ENCODE measurements around the gene MME. TPM values are rescaled to one million over a fixed set of nuclear protein-coding genes. Genes with fewer than 3 reads are reported as not detected.

Gene MME
- total and polyA plus RNA-seq, 2 of the 8 experiments (the other 6 are each of a cell fraction or from before 2014, with no cell fraction given) = 5.0 to 39.6 TPM

DNA sequence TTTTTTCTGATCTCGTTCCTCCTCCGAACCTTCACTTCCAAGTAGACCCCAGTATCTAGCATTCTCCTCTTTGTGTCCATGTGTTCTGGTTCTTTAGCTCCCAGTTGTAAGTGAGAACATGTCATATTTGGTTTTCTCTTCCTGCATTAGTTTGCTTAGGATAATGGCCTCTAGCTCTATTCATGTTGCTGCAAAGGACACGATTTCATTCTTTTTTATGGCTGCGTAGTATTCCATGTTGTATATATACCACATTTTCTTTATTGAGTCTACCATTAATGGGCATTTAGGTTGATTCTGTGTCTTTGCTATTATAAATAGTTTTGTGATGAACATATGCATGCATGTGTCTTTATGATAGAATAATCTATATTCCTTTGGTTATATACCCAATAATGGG, 30.2 kb upstream of the MME start:
- no peaks in the 10 kb centered on the region for H3K4me1 ChIP-seq (replicated peaks in 1 of 4; ENCODE audit: control insufficient read depth in 3 of 4, insufficient read depth in 4 of 4, low read length in 3 of 4)
- H3K79me1 ChIP-seq (ENCODE audit: low read depth, low read length) = no peaks in the 10 kb centered on the region
- no peak overlapping the region for H4K8ac ChIP-seq (ENCODE audit: extremely low read depth, insufficient read depth, low read length)
- H3K23ac ChIP-seq (ENCODE audit: insufficient read length) = no peak overlapping the region
- no peak overlapping the region for H3K14ac ChIP-seq (ENCODE audit: insufficient read length)
- no peaks in the 10 kb centered on the region for H4K20me1 ChIP-seq (replicated peaks in 1 of 2; ENCODE audit: control insufficient read depth in 1 of 2, insufficient read depth in 2 of 2, low read length in 2 of 2)
- H3K36me3 ChIP-seq (ENCODE audit: control insufficient read depth in 2 of 4, insufficient read depth in 4 of 4, low read length in 3 of 4) = peaks cover 0 to 3% (median 0%) of the 10 kb centered on the region in 4 experiments; a peak in 1 of 8 replicates
- no peak overlapping the region for H2BK5ac ChIP-seq (ENCODE audit: low read depth, low read length)
- no peaks in the 10 kb centered on the region for H3K27me3 ChIP-seq (replicated peaks in 1 of 4; ENCODE audit: control insufficient read depth in 3 of 4, extremely low read depth in 1 of 4, insufficient read depth in 3 of 4, low read length in 3 of 4)
- no peak overlapping the region for H3K27ac ChIP-seq (ENCODE audit: low read depth, low read length)
- no peak for FAIRE-seq
- no peak overlapping the region for H2BK12ac ChIP-seq (ENCODE audit: low read depth, low read length)
- H3K56ac ChIP-seq (replicated peaks; ENCODE audit: insufficient read length, low read depth, low read length) = no peak overlapping the region
- H3K4ac ChIP-seq (replicated peaks; ENCODE audit: insufficient read length, low read depth, low read length) = no peak overlapping the region
- H3K79me2 ChIP-seq (ENCODE audit: control insufficient read depth in 1 of 2, insufficient read depth in 2 of 2, low read length in 2 of 2) = no peaks in the 10 kb centered on the region
- ChIA-PET POLR2A (ENCODE audit: partially characterized antibody) (no interaction called here), CTCF (ENCODE audit: partially characterized antibody) (no interaction called here)
- TF ChIP-seq CTBP2 (IDR thresholded peaks at IDR 0.05; ENCODE audit: borderline replicate concordance, insufficient read depth, insufficient read length, low read length) = no peak
- no peak for TF ChIP-seq POLR2A (IDR thresholded peaks at IDR 0.05; ENCODE audit: control extremely low read depth in 1 of 2, low read depth in 2 of 2, low read length in 2 of 2)
- TF ChIP-seq BRCA1 (IDR thresholded peaks at IDR 0.05; ENCODE audit: low read depth, low read length) = no peak
- no peak for TF ChIP-seq TCF12 (IDR thresholded peaks at IDR 0.05; ENCODE audit: low read depth, low read length)
- TF ChIP-seq MAX (IDR thresholded peaks at IDR 0.05) = no peak
- no peak for TF ChIP-seq ZNF274 (IDR thresholded peaks at IDR 0.05; ENCODE audit: borderline replicate concordance, extremely low read depth, low read length)
- 98% methylated on average over 4 of the region's 4 CpGs; no CpG with 5 or more reads in 1 of the 2 experiments for WGBS, 2 experiments (ENCODE audit: extremely low coverage in 1 of 2, insufficient coverage in 1 of 2, insufficient read length in 1 of 2, insufficient replicate concordance in 2 of 2, low coverage in 1 of 2, low lambda C conversion rate in 2 of 2, missing lambda C conversion rate in 1 of 2)
- no peak overlapping the region for H4K5ac ChIP-seq (ENCODE audit: insufficient read length, low read depth, low read length)
- H4K91ac ChIP-seq (replicated peaks; ENCODE audit: insufficient read length, low read length) = no peak overlapping the region
- H3K9ac ChIP-seq (replicated peaks in 1 of 4; ENCODE audit: extremely low read depth in 1 of 4, low read depth in 3 of 4, low read length in 3 of 4) = no peak overlapping the region
- H2BK120ac ChIP-seq (replicated peaks; ENCODE audit: low read depth, low read length) = no peak overlapping the region
- H3K4me2 ChIP-seq (ENCODE audit: insufficient read depth in 1 of 2, low read depth in 2 of 2, low read length in 2 of 2) = no peak overlapping the region
- H3K18ac ChIP-seq (ENCODE audit: extremely low read depth, low read length) = no peak overlapping the region
- no peak overlapping the region for H2AK5ac ChIP-seq (ENCODE audit: low read depth, low read length)
- DNase-seq (ENCODE audit: low read depth in 1 of 2, low spot score in 2 of 2) = no peak
- H2BK15ac ChIP-seq (ENCODE audit: low read length) = no peak overlapping the region
- H3K4me3 ChIP-seq (ENCODE audit: extremely low read depth in 1 of 4, insufficient read depth in 2 of 4, low read depth in 3 of 4, low read length in 4 of 4) = no peak overlapping the region
- H2AFZ ChIP-seq (ENCODE audit: low read length) = no peak overlapping the region
- H3K23me2 ChIP-seq (ENCODE audit: low read depth, low read length) = no peaks in the 10 kb centered on the region
- no peak overlapping the region for H2BK20ac ChIP-seq (ENCODE audit: low read length)
- peaks cover 23% of the 10 kb centered on the region in 2 experiments for H3K9me3 ChIP-seq (ENCODE audit: insufficient read depth in 2 of 2, low read depth in 1 of 2, low read length in 1 of 2)

Data from H1 (cell line).